NK-92 (cell line): ENCODE data around the gene LILRA6.
"Not testable (repeated sequence)": the region's sequence is repeated elsewhere in the genome, so short reads cannot be mapped to it uniquely, and the experiment has no call there.

Experiments
- DNase-seq: peaks from one replicate; lab custom pipeline; 2025; ENCODE audit not compliant: unreplicated experiment; lab: John Stamatoyannopoulos, UW

Gene LILRA6

GRCh38 chr19:54266133-54266532 lies 23.5 kb upstream of the LILRA6 start:
- DNase-seq, result no peak

- DNase-seq, result no peak
Observed at GRCh38 chr19:54262470-54262869, 19.9 kb upstream of the LILRA6 start.

- no peak for DNase-seq
Observed at GRCh38 chr19:54262066-54262465, 19.5 kb upstream of the LILRA6 start.

- DNase-seq, result no peak
Observed at GRCh38 chr19:54257116-54257480, 14.5 kb upstream of the LILRA6 start, which contains the start of gene LILRB5. TSS of gene LILRB5 (minus strand) at chr19:54257273. CDS start at chr19:54257193, 80 bp downstream.

- DNase-seq, result no peak
Observed at GRCh38 chr19:54256250-54257115, 13.9 kb upstream of the LILRA6 start.

- no peak for DNase-seq
Observed at GRCh38 chr19:54255105-54255775, 12.7 kb upstream of the LILRA6 start.

GRCh38 chr19:54254195-54254906 lies 11.8 kb upstream of the LILRA6 start:
- no peak for DNase-seq

- DNase-seq, result no peak
Observed at GRCh38 chr19:54253331-54254194, 11.0 kb upstream of the LILRA6 start.

- no peak for DNase-seq
Observed at GRCh38 chr19:54252845-54253244, 10.3 kb upstream of the LILRA6 start.

GRCh38 chr19:54252243-54252642 lies 9.7 kb upstream of the LILRA6 start:
- DNase-seq, result no peak

- no peak for DNase-seq
Observed at GRCh38 chr19:54248016-54248601, 5.5 kb upstream of the LILRA6 start.

- DNase-seq, result no peak
Observed at GRCh38 chr19:54247106-54247930, 4.7 kb upstream of the LILRA6 start.

GRCh38 chr19:54245936-54246335 lies 3.3 kb upstream of the LILRA6 start:
- DNase-seq, result no peak

- not testable (repeated sequence) for DNase-seq
Observed at GRCh38 chr19:54243809-54244208, 1.2 kb upstream of the LILRA6 start.

GRCh38 chr19:54242234-54242633 lies 356 bp downstream of the LILRA6 start:
- DNase-seq, result not testable (repeated sequence)

- DNase-seq, result not testable (repeated sequence)
Observed at GRCh38 chr19:54240372-54241336, 1.9 kb downstream of the LILRA6 start.

GRCh38 chr19:54239491-54240371 lies 2.9 kb downstream of the LILRA6 start:
- DNase-seq, result not testable (repeated sequence)
